Measurements from ENCODE around the gene IFT20. TPM values are rescaled to one million over a fixed set of nuclear protein-coding genes. Genes with fewer than 3 reads are reported as not detected.

IFT20 gene
- total and polyA plus RNA-seq, 9 of the 15 experiments (the other 6 are each of a cell fraction or from before 2014, with no cell fraction given): 11.2 to 38.6 (median 20.1) TPM

- peak; percentile 53 to 63; a peak in 3 of 4 replicates for TF ChIP-seq UBTF (IDR thresholded peaks at IDR 0.05; ENCODE audit: borderline replicate concordance in 1 of 2, low read depth in 2 of 2, low read length in 2 of 2)
- no peak for TF ChIP-seq KLF10 (CRISPR knock-in tag; IDR thresholded peaks at IDR 0.05)
- TF ChIP-seq TBP (optimal IDR thresholded peaks at IDR 0.05; ENCODE audit: low read depth, low read length): peak; percentile 85
- no peak for TF ChIP-seq HNRNPUL1 (IDR thresholded peaks at IDR 0.05; ENCODE audit: low read length)
- no peak for TF ChIP-seq BACH1 (tag; IDR thresholded peaks at IDR 0.05)
- no peak for TF ChIP-seq ILK (tag; IDR thresholded peaks at IDR 0.05; ENCODE audit: borderline replicate concordance, low read depth)
- peak; percentile 37; the same call in 1 of the 2 replicates for TF ChIP-seq CREB3 (tag; conservative IDR thresholded peaks at IDR 0.05; ENCODE audit: low read depth)
- TF ChIP-seq ASH1L (IDR thresholded peaks at IDR 0.05; ENCODE audit: borderline replicate concordance, low read depth, partially characterized antibody): no peak
- no peak for TF ChIP-seq HLTF (IDR thresholded peaks at IDR 0.05)
- peak; percentile 96 for TF ChIP-seq ELF2 (CRISPR knock-in tag; IDR thresholded peaks at IDR 0.05)
- TF ChIP-seq NR2C2 (CRISPR knock-in tag; IDR thresholded peaks at IDR 0.05): no peak
- TF ChIP-seq NR2C2 (tag; IDR thresholded peaks at IDR 0.05): peak; percentile 96
- no peak for TF ChIP-seq HMG20A (CRISPR knock-in tag; conservative IDR thresholded peaks at IDR 0.05)
- TF ChIP-seq ZNF518B (CRISPR knock-in tag; IDR thresholded peaks at IDR 0.05): no peak
- no peak for TF ChIP-seq SMAD2 (IDR thresholded peaks at IDR 0.05; ENCODE audit: low read depth, low read length)
- TF ChIP-seq CHD2 (IDR thresholded peaks at IDR 0.05; ENCODE audit: low read depth, low read length): no peak
- peak; percentile 66; the same call in 1 of the 2 replicates for TF ChIP-seq ZFPM2 (CRISPR knock-in tag; IDR thresholded peaks at IDR 0.05)
- peak; percentile 91; the same call in 1 of the 2 replicates for TF ChIP-seq NKRF (IDR thresholded peaks at IDR 0.05; ENCODE audit: borderline replicate concordance)
- TF ChIP-seq ERF (CRISPR knock-in tag; IDR thresholded peaks at IDR 0.05): no peak; the same call in 1 of the 2 replicates
These were observed 22.0 kb upstream of the IFT20 start, which contains the start of gene POLDIP2 (continued) for GRCh38 chr17:28357061-28357900.

All from K562 (cell line).